Stomach smooth muscle (tissue), 2 donors: ENCODE results near the gene MPDZ.

Experiments
- H3K27ac ChIP-seq: one replicate; pipeline ENCODE4 v1.7.0; 2013; ENCODE audit warnings: mild to moderate bottlenecking, low read length, inconsistent platforms
- H3K27me3 ChIP-seq, 2 donors: one replicate each; pipeline ENCODE4 v1.7.0; 2013; ENCODE audit warnings: low read length in 2 of 2; ENCODE audit not compliant: insufficient read depth in 2 of 2, control insufficient read depth in 1 of 2
- H3K36me3 ChIP-seq, 2 donors: one replicate each; pipeline ENCODE4 v1.7.0; 2013; ENCODE audit warnings: low read length in 2 of 2; ENCODE audit not compliant: control insufficient read depth in 2 of 2, insufficient read depth in 2 of 2
- H3K4me1 ChIP-seq: one replicate; pipeline ENCODE4 v1.7.0; 2013; ENCODE audit warnings: low read length; ENCODE audit not compliant: control insufficient read depth, insufficient read depth
- H3K4me3 ChIP-seq, 2 donors: one replicate each; pipeline ENCODE4 v1.7.0; 2013; ENCODE audit warnings: low read length in 2 of 2
- H3K9ac ChIP-seq, 2 donors: one replicate each; pipeline ENCODE4 v1.7.0; 2013; ENCODE audit warnings: low read length in 2 of 2, mild to moderate bottlenecking in 1 of 2
- H3K9me3 ChIP-seq, 2 donors: one replicate each; pipeline ENCODE4 v1.7.0; 2013; ENCODE audit warnings: low read length in 2 of 2; ENCODE audit not compliant: control insufficient read depth in 2 of 2
- donor health status: healthy.
- donor health status: Pancreatic carcinoma.

MPDZ gene

GRCh38 chr9:13284011-13284410 is 4.5 kb upstream of the MPDZ start:
- Histone ChIP-seq H3K4me3 (no peak overlapping the region), H3K4me1 (peaks cover 2% of the 10 kb centered on the region), H3K36me3 (no peaks in the 10 kb centered on the region), H3K9me3 (no peaks in the 10 kb centered on the region), H3K27me3 (no peaks in the 10 kb centered on the region), H3K27ac (no peak overlapping the region), H3K9ac (no peak overlapping the region)

DNA sequence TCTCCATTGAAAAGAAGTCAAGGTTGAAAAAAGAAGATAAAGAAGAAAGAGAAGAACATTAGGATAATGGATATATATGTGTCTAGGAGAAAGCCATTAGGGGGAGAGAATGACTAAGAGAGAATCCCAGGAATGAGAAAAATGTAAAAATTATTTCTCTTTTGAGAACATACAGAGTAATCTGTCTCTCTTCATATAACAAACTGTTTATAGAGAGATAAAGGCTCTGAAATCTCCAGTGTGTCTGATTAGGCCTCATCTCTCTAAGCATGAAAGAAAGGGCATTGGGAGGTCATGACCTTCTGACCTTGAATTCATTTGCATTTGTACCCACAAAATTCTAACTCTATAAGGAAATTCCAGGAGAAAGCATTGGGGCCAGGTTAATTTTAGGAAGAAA is 3.5 kb upstream of the MPDZ start:
- Histone ChIP-seq H3K4me3 (no peak overlapping the region), H3K27ac (no peak overlapping the region), H3K4me1 (peaks cover 3% of the 10 kb centered on the region), H3K36me3 (no peaks in the 10 kb centered on the region), H3K9ac (no peak overlapping the region), H3K27me3 (no peaks in the 10 kb centered on the region), H3K9me3 (no peaks in the 10 kb centered on the region)

DNA sequence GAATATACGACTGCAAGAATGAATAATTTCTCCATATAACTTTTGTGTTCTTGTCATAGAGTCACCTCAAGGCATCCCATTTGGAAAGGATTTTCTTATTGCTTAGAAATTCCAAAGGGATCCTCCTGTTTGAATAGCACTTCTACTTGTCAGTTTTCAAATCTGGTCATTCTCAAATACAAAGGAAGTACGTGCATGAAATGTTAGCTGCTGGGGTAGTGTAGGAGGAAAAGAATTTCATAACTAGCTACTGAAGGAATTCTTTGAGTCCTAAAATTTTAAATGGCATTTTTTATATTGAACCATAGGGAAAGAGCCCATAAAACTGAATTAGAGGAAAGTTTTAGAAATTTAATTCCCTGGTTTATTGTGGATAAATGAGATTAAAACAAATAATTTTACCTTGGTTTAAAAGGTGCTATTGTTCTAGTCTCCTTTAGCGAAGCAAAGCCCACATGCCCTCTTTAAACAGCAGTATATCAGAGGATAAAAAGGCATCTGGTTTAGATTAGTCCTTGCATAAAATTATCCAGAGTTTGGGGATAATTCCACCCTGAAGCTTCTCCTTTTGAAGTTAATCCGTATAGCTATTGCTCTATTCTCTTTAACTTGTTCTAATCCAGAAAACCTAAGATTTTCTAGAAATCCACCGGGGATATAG is 2.0 kb upstream of the MPDZ start:
- Histone ChIP-seq H3K27me3 (no peaks in the 10 kb centered on the region), H3K9ac (no peak overlapping the region), H3K4me1 (peaks cover 6% of the 10 kb centered on the region), H3K27ac (no peak overlapping the region), H3K36me3 (no peaks in the 10 kb centered on the region), H3K4me3 (no peak overlapping the region), H3K9me3 (no peaks in the 10 kb centered on the region)

DNA sequence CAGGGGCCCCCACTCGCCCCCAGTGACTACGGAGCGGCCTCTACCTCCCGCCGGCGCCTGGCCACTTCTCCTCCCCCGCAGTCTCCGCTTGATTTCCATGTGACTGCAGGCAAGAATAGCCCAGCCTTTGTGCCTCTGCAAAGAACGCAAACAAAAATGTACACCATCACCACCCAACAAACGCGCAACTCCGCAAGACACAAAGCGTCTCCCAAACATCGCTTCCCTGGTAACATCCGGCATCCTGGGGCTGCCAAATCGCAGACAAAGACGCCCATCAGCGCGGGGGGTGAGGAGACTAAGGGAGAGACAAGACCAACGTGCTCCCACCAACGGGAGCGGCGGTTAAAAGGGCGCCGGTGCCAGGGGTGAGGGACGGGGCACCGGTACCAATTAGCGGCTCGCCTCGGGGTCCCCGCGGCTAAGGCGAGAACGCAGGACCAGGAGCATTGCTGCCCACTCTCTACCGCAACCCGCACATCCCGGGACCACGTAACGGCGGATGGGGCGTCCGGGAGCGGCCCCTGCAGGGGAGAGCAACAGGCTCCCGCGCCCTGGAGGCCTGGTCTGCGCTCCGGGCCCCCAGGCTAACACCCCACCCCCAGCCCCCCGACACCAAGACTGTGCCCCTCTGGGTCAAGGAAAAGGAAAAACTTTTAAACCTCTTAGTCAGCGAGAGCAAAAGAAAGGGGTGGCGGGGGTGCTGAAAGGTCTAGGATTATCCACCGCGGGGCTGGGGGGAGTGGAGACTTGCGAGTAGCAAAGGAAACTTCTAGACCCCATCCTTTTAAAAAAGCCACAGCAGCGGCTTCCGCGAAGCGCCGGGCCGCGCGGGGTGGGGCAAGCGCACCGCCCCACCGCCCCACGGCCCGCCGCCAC is 885 bp downstream of the MPDZ start:
- no peaks in the 10 kb centered on the region for H3K36me3 ChIP-seq
- no peaks in the 10 kb centered on the region for H3K9me3 ChIP-seq
- H3K27ac ChIP-seq, result peak overlapping the region; percentile 85
- H3K4me1 ChIP-seq, result peaks cover 11% of the 10 kb centered on the region
- no peaks in the 10 kb centered on the region for H3K27me3 ChIP-seq
- peak overlapping the region; percentile 83 to 89 for H3K4me3 ChIP-seq
- peak overlapping the region; percentile 74 to 80 for H3K9ac ChIP-seq

DNA sequence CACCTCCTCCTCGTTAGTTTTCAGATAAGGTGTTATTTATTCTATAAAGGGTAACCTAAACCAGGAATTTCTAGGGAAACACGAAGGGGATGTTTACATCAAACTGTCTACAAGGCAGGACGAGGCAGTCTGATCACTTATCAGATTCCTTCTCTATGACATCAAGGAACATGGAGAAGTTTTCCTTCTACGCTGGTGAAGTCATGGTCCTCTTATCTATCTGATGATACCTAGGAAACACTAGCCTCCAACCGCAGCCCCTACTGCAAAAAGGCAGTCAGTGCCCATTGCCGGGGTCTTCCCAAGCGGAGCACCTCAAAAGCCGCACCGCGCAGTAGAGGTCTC is 1.5 kb downstream of the MPDZ start:
- Histone ChIP-seq H3K27ac (peak overlapping the region; percentile 85), H3K27me3 (no peaks in the 10 kb centered on the region), H3K4me1 (peaks cover 11% of the 10 kb centered on the region), H3K36me3 (no peaks in the 10 kb centered on the region), H3K4me3 (peak overlapping the region; percentile 83 to 89), H3K9ac (peak overlapping the region; percentile 74 to 80), H3K9me3 (no peaks in the 10 kb centered on the region)

DNA sequence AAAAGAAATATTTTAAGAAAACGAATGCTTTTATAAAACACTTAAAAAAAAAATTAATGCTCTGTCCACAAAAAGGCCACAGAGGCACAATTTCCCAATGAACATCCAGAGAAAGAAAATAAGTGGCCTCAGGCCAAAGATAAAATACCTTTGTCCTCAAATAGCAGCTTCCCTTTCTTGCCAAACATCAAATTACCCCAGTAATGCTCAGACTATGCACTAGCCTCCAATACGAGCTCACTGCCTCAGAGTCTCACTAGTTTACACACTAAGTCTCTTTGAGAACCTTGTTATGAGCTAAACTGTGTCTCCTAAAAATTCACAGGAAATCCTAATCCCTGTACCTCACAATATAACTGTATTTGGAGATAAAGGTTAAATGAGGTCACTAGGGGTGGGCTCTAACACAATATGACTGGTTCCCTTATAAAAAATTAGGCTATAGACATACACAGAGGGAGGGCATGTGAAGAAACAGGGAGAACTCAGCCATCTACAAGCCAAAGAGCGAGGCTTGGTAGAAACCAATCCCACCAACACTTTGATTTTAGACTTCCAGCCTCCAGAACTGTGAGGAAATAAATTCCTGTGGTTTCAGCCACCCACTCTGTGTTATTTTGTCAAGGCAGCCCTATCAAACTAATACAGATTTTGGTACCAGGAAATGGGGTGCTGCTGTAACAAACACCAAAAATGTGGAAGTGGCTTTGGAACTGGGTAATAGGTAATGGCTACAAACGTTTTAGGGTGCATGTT is 4.4 kb downstream of the MPDZ start:
- H3K36me3 ChIP-seq, result no peaks in the 10 kb centered on the region
- peak overlapping the region; percentile 2 for H3K27ac ChIP-seq
- H3K9me3 ChIP-seq, result no peaks in the 10 kb centered on the region
- H3K27me3 ChIP-seq, result no peaks in the 10 kb centered on the region
- H3K4me1 ChIP-seq, result peaks cover 10% of the 10 kb centered on the region
- no peak overlapping the region for H3K9ac ChIP-seq
- no peak overlapping the region for H3K4me3 ChIP-seq

DNA sequence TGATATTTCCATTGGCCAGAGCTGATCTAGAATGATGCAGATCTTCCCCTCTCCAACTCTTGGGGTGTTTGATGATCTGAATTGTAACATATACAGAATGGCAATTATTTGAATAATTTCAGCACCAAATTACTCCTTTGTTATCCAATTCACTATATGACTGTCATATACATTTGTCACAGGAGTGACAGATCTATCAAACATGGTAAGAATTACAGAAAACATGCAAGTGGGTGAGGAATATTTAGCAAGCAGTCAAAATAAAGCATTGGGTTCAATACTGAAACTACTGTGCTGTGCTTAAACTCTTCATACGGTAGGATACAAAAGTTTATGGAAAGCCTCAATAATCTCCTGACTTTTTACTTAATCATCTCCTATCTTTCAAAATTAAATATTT is 8.8 kb downstream of the MPDZ start:
- H3K9me3 ChIP-seq, result no peaks in the 10 kb centered on the region
- no peak overlapping the region for H3K27ac ChIP-seq
- H3K27me3 ChIP-seq, result no peaks in the 10 kb centered on the region
- peaks cover 5% of the 10 kb centered on the region for H3K4me1 ChIP-seq
- no peak overlapping the region for H3K4me3 ChIP-seq
- no peak overlapping the region for H3K9ac ChIP-seq
- no peaks in the 10 kb centered on the region for H3K36me3 ChIP-seq

- Histone ChIP-seq H3K27me3 (no peaks in the 10 kb centered on the region), H3K27ac (no peak overlapping the region), H3K9me3 (no peaks in the 10 kb centered on the region), H3K4me1 (no peaks in the 10 kb centered on the region), H3K36me3 (no peaks in the 10 kb centered on the region), H3K4me3 (no peak overlapping the region), H3K9ac (no peak overlapping the region)
Observed at GRCh38 chr9:13269589-13270452, 9.7 kb downstream of the MPDZ start.

DNA sequence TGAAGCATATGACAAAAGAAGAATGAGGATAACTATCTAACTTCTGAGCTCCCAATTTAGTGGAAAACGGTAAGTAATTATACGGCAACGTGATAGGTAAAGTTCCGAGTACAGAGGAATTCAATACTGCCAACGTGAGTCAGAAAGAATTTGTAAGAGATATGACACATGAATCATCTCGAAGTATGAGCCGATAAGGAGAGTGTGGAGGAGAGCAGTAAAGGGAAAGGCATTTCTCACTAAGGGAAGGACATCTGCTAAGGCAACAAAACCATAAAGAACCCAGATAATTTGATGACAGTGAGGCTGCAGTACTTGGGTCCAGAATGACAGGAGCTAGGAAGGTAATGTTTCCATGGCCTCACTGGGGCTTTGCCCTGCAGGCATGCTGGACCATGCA is 11.0 kb downstream of the MPDZ start:
- Histone ChIP-seq H3K36me3 (no peaks in the 10 kb centered on the region), H3K4me3 (no peak overlapping the region), H3K4me1 (no peaks in the 10 kb centered on the region), H3K27ac (no peak overlapping the region), H3K27me3 (no peaks in the 10 kb centered on the region), H3K9me3 (no peaks in the 10 kb centered on the region), H3K9ac (no peak overlapping the region)

- Histone ChIP-seq H3K4me1 (no peaks in the 10 kb centered on the region), H3K27ac (no peak overlapping the region), H3K9ac (no peak overlapping the region), H3K27me3 (no peaks in the 10 kb centered on the region), H3K9me3 (no peaks in the 10 kb centered on the region), H3K36me3 (no peaks in the 10 kb centered on the region), H3K4me3 (no peak overlapping the region)
Observed at GRCh38 chr9:13267743-13268142, 11.7 kb downstream of the MPDZ start.
